GM12865 (cell line): Measurements from ENCODE around the gene PAX8.

Experiments used
- DNase-seq: peaks from one replicate; pipeline ENCODE4 v3.0.0; 2010; ENCODE audit warnings: low read depth
- H3K4me3 ChIP-seq: 2 replicates; pipeline ENCODE4 v1.5.1; 2011; ENCODE audit warnings: mild to moderate bottlenecking, low read depth, low read length, control low read depth
- TF ChIP-seq, protein P1 (sequence below): IDR thresholded peaks from 2 replicates; pipeline ENCODE4 v1.5.1; 2011; ENCODE audit warnings: low read length, control low read depth, low read depth, inconsistent platforms; ENCODE audit not compliant: insufficient read depth; ENCODE audit errors: missing control alignments

Gene PAX8

DNA sequence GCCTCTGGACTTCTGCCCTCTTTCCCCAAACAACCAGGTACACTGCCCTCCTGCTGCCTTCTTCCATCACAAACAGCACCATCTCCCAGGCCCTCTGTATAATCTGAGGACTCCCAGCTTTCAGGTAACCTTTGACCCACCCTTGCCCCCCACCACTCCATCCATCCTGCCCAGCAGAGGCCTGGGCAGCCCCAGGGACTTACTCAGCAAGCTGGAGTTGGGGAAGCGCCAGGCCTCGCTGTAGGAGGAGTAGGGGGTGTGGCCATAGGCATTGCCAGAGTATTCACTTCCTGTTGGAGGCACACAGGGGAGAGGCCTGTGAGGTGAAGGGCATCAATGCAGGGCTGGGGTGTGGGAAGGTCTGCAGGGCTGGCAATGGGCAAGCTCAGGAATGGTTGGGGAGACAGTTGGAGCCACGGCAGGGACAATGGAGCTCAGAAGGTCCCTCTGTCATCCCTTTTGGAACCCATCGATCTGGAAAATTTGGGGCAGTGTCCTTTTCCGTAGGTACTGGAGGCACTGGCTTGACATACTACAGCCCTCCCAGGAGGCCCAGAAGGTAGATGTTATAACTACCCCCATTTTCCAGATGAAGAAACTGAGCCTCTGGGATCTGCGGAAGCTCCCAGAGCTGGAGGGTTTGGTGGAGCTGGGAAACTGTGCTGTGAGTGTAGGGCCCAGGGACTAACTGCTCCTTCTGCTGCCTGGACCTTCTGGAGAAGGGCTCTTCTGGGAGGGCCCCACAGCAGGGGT, 58.7 kb downstream of the PAX8 start:
- no peak for DNase-seq
- no peak overlapping the region for H3K4me3 ChIP-seq
- TF ChIP-seq, protein P1, sequence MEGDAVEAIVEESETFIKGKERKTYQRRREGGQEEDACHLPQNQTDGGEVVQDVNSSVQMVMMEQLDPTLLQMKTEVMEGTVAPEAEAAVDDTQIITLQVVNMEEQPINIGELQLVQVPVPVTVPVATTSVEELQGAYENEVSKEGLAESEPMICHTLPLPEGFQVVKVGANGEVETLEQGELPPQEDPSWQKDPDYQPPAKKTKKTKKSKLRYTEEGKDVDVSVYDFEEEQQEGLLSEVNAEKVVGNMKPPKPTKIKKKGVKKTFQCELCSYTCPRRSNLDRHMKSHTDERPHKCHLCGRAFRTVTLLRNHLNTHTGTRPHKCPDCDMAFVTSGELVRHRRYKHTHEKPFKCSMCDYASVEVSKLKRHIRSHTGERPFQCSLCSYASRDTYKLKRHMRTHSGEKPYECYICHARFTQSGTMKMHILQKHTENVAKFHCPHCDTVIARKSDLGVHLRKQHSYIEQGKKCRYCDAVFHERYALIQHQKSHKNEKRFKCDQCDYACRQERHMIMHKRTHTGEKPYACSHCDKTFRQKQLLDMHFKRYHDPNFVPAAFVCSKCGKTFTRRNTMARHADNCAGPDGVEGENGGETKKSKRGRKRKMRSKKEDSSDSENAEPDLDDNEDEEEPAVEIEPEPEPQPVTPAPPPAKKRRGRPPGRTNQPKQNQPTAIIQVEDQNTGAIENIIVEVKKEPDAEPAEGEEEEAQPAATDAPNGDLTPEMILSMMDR = no peak

DNA sequence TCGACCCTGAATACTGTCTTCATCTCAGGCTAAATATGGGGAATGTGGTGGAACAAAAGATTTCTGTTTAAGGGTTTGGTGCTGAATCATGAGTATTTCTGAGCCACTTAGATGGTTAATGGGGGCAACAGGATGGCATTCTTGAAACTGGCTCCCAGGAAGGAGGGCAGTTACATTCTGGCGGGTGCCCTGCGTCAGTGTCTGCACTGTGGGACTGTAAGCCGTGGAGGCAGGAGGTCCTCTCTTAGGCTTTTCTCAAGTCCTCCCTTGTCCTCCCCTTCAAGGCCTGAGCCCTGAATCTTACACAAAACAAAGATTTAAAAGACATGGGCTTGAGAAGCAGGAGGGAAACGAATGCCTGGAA, 59.2 kb downstream of the PAX8 start:
- TF ChIP-seq, protein P1 = no peak
- H3K4me3 ChIP-seq = no peak overlapping the region
- no peak for DNase-seq

DNA sequence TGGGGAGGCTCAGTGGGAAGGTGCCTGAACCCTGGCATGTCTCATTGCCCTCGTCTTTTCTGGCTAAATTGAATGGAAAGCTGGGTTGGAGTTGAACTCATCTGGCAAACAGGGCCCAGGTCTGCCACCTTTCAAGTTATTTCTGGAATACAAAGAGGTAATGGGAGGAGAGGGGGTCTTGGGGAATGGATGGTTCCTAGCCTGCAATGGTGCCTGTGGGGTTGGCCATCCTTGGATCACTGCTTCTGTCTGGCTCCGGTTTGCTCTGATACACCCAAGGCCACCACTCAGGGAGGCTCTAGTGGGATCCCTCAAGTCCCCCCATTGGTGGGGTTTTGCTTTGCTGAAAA, 59.7 kb downstream of the PAX8 start:
- TF ChIP-seq, protein P1 = no peak
- no peak overlapping the region for H3K4me3 ChIP-seq
- no peak for DNase-seq

DNA sequence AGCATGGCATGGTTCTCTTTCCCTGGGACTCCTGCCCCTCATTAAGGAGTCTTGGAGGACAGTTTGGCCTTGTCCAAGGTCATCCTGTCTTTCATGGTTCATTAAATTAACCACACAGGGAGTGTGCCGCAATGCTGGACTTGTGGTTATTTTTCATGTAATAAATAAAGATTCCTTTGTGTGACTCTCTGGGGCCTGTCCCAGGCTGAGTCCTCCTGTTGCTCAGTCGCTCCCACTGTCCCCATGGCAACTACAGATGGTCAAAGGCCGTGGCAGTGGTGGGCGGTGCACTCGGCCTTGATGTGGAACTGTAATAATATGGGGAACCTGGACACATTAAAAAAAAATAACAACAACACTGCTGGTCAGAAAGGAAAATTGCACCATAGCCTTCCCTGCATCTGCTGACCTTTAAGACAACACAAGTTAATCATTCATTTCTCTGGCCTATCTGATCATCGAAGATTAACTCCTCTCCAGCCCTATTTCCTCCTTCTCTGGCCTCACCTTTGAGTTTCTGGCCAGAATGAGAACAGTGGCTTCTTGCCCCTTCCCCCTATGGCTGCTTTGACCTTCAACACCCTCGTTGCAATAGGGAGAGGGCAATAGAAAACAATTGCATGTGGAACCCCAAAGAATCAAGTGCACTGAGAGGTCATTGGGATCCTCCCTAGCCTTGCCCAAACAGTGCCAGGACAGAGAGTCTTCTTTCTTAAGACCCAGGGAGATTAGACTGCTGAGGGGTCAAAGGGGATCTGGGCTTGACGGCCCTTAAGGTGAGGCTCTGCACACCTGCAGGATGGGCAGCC, 60.2 kb downstream of the PAX8 start:
- no peak for DNase-seq
- TF ChIP-seq, protein P1 = no peak
- no peak overlapping the region for H3K4me3 ChIP-seq

DNA sequence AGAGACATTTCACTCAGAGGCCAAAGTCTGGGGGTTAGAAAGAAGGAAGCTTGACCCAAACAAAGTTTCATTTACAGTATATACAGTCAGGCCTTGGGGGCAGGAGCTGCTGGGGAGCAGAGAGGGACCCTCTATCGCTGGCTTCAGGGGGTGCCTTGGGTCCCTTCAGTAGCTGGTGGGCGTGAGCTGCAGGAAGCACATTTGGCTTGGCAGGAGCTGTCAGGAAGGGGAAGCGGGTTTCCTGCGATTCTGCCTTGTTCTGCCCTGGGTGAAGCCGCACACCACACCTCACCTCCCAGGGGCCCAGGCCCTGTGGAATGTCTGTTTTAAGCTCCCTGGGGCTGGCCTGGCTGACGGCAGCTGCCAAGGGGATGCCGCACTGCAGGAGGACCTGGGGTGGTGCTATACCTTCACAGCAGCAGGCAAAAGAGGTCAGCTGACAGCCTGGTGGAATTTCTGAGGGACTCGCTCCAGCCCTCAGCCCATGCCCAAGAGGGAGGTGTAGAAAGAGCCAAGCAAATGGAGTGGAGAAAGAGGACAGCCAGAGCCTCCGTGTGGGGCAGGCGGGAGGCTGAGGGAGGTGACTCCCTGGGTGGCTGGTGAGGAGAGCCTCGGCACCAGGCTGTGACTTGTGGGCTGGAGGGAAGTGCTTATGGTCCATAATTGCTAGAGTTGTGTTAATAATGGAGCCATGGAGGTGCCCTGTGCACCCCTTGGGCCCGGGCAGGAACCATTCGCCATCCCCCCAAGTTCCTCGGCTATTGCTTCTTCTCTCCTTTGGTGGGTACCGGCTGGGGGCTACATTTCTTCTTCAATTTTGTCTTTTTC, 61.1 kb downstream of the PAX8 start:
- TF ChIP-seq, protein P1 = no peak
- no peak for DNase-seq
- H3K4me3 ChIP-seq = no peak overlapping the region

DNA sequence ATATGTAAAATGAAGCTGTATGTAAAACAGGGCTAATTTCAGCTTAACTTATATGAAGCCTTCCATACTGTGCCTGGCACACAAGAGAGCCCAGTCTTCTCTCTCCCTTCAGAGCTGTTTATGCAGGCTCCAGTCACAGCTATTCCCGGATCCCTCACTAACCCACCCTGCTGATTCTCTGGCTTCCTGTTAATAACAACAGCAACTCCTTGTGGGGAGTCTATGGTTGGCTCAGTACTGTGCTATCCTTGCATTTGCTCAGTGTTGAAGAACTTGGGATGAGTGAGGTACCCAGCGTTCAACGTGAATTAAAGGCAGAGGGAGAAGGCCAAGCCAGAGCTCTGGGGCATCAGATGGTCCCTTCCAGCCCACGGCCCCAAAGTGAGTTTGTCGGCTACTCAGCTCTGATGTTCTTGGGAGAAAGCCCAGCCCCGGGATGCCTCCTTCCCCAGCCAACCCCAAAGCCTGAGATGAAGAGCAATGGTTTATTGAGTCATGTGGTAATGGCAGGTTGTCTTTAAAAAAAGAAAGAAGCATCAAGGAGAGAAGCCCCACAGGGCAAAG, 61.7 kb downstream of the PAX8 start:
- no peak overlapping the region for H3K4me3 ChIP-seq
- TF ChIP-seq, protein P1 = no peak
- no peak for DNase-seq
